K562 (cell line): ENCODE data around the gene GMPR. TPM values are rescaled to one million over a fixed set of nuclear protein-coding genes. Genes with fewer than 3 reads are reported as not detected.

ENCODE experiments used
- ATAC-seq: fragments of 200-7000 bp; cut with Tn5 transposase; 3 replicates; pipeline ENCODE4 v1.9.1; 2020; ENCODE audit warnings: moderate library complexity
- BruUV-seq: library from RNA; stranded (reverse); fragments of 400-500 nt; replicated peaks from 2 replicates; lab custom pipeline; 2021; lab: Mats Ljungman, UMichigan
- CTCF ChIA-PET: fragments of 300-600 bp; formaldehyde crosslinking; extraction: SDS; loops from one replicate; lab custom pipeline; 2021; ENCODE audit warnings: low intra/inter-chr PET ratio; lab: Yijun Ruan, JAX
- POLR2A ChIA-PET: fragments of 300-600, 350-650 bp; sonication (Branson Sonifier 250); formaldehyde crosslinking; extraction: SDS; loops from one replicate; lab custom pipeline; 2021; ENCODE audit warnings: antibody characterized with exemption, inconsistent platforms; lab: Yijun Ruan, JAX
- DNase-seq, 4 experiments: peaks; one replicate each; pipeline versions ENCODE4 v3.0.0 to v3.0.0-alpha.2; 2011 to 2018; ENCODE audit warnings: low spot score in 3 of 4, mixed read lengths in 3 of 4; ENCODE audit errors: extremely low read depth in 1 of 4
- FAIRE-seq: peaks from 2 replicates; lab custom pipeline; 2011; peaks lifted over from hg19 to GRCh38; lab: Jason Lieb, UNC
- H2AFZ ChIP-seq: 2 replicates; pipeline ENCODE4 v1.6.0; 2011; ENCODE audit warnings: low read depth, low read length, control low read depth, inconsistent platforms
- H3K27ac ChIP-seq: fragments of 200-600 bp; 3 replicates; pipeline ENCODE4 v1.8.0; 2011; ENCODE audit warnings: low read depth, mild to moderate bottlenecking, control low read depth, inconsistent platforms, low read length, moderate library complexity, mixed read lengths; ENCODE audit errors: extremely low read depth
- H3K27me3 ChIP-seq, 2 experiments: fragments of 300-600 bp in 1 of 2; 2 replicates in 1 of 2; 3 replicates in 1 of 2; pipeline versions ENCODE4 v1.6.0 to v1.8.0; 2011; ENCODE audit warnings: inconsistent platforms in 2 of 2, low read length in 2 of 2, mild to moderate bottlenecking in 1 of 2, mixed read lengths in 1 of 2, moderate library complexity in 1 of 2; ENCODE audit not compliant: control insufficient read depth in 2 of 2, insufficient read depth in 2 of 2
- H3K36me3 ChIP-seq: fragments of 300-600 bp; 3 replicates; pipeline ENCODE4 v1.8.0; 2011; ENCODE audit warnings: mild to moderate bottlenecking, low read length, inconsistent platforms; ENCODE audit not compliant: control insufficient read depth, insufficient read depth
- H3K4me1 ChIP-seq, 2 experiments: fragments of 200-600 bp in 1 of 2; replicated peaks in 1 of 2; 2 replicates in 1 of 2; 3 replicates in 1 of 2; pipeline versions ENCODE4 v1.5.1 to v1.8.0; 2011; ENCODE audit warnings: inconsistent platforms in 2 of 2, low read length in 2 of 2, mild to moderate bottlenecking in 1 of 2, mixed read lengths in 1 of 2, moderate library complexity in 1 of 2; ENCODE audit not compliant: control insufficient read depth in 2 of 2, insufficient read depth in 2 of 2
- H3K4me2 ChIP-seq: 2 replicates; pipeline ENCODE4 v1.6.1; 2011; ENCODE audit warnings: low read length, control low read depth, inconsistent platforms, mixed read lengths; ENCODE audit not compliant: insufficient read depth
- H3K4me3 ChIP-seq: fragments of 200-600 bp; sonication (generic), shearing (Covaris generic); 2 replicates; pipeline ENCODE4 v1.5.1; 2016; ENCODE audit warnings: control low read depth, inconsistent platforms
- H3K79me2 ChIP-seq: fragments of 200-600 bp; 3 replicates; pipeline ENCODE4 v1.8.0; 2011; ENCODE audit warnings: low read length, inconsistent platforms; ENCODE audit not compliant: control insufficient read depth, insufficient read depth
- H3K9ac ChIP-seq, 2 experiments: 2 replicates each; pipeline versions ENCODE4 v1.6.0 to v1.6.1; 2011; ENCODE audit warnings: low read depth in 2 of 2, low read length in 2 of 2, control low read depth in 1 of 2, inconsistent platforms in 1 of 2, mild to moderate bottlenecking in 1 of 2, mixed read lengths in 1 of 2; ENCODE audit not compliant: insufficient read depth in 1 of 2
- H3K9me1 ChIP-seq: one replicate; pipeline ENCODE4 v1.6.0; 2011; ENCODE audit warnings: inconsistent platforms, mild to moderate bottlenecking, low read length, moderate library complexity; ENCODE audit not compliant: control insufficient read depth, insufficient read depth
- H3K9me3 ChIP-seq: replicated peaks from 2 replicates; pipeline ENCODE4 v1.5.1; 2011; ENCODE audit warnings: low read depth, low read length, inconsistent platforms; ENCODE audit not compliant: control insufficient read depth, insufficient read depth
- H4K20me1 ChIP-seq: replicated peaks from 2 replicates; pipeline ENCODE4 v1.6.1; 2011; ENCODE audit warnings: low read length, inconsistent platforms, mixed read lengths; ENCODE audit not compliant: control insufficient read depth, insufficient read depth
- BACH1 ChIP-seq: fragments of 200-800 bp; sonication (Bioruptor generic); IDR thresholded peaks from 2 replicates; pipeline ENCODE4 v1.6.1; 2016; ENCODE audit warnings: missing genetic modification characterization, missing compliant biosample characterization
- BRD4 ChIP-seq: fragments of 200-600 bp; sonication (generic); IDR thresholded peaks from 2 replicates; pipeline ENCODE4 v1.6.1; 2017; ENCODE audit warnings: inconsistent platforms
- HDAC8 ChIP-seq: fragments of 450-650 bp; IDR thresholded peaks from 2 replicates; pipeline ENCODE4 v1.6.1; 2016; ENCODE audit warnings: mild to moderate bottlenecking, missing genetic modification characterization, moderate library complexity, missing compliant biosample characterization
- NR2C2 ChIP-seq, 2 experiments: fragments of 200-800 bp in 1 of 2; sonication (Bioruptor generic) in 1 of 2; sonication (generic) in 1 of 2; formaldehyde crosslinking in 1 of 2; IDR thresholded peaks; 2 replicates each; pipeline versions ENCODE4 v1.6.1 to v1.8.0; 2016 to 2022; ENCODE audit warnings: mild to moderate bottlenecking in 1 of 2, missing compliant biosample characterization in 1 of 2, missing genetic modification characterization in 1 of 2, missing genetic modification reagents in 1 of 2
- TAF9B ChIP-seq: fragments of 450-650 bp; IDR thresholded peaks from 2 replicates; pipeline ENCODE4 v1.6.1; 2018; ENCODE audit warnings: mild to moderate bottlenecking; ENCODE audit not compliant: partially characterized antibody
- WGBS: fragments of 100-300 bp; shearing (Covaris generic); methylation state at CpG from one replicate; pipeline ENCODE4 v1.1.6; 2016; ENCODE audit warnings: low coverage, mixed read lengths; ENCODE audit not compliant: insufficient coverage; ENCODE audit errors: missing lambda C conversion rate; 5-methylcytosine and 5-hydroxymethylcytosine counted together
- in situ Hi-C: fragments of 300-500 bp; cut with MboI; formaldehyde crosslinking; loops from 4 replicates; pipeline ENCODE4 v1.15.0; 2018; ENCODE audit warnings: inconsistent platforms, mixed read lengths
- intact Hi-C: fragments of 100-400 bp; cut with micrococcal nuclease; formaldehyde crosslinking; loops from 2 replicates; pipeline ENCODE4 v1.14.2; 2022
- polyA plus RNA-seq, 8 experiments: library from polyadenylated mRNA; depleted of rRNA in 4 of 8; stranded (reverse) in 5 of 8; unstranded in 3 of 8; fragments of >200 nt; fragmentation: Nextera tagmentation in 2 of 8; fragmentation: Illumina TruSeq in 1 of 8; extraction: Ambion mirVana in 2 of 8; extraction: Trizol in 1 of 8; gene quantifications; 2 replicates each; pipeline versions ENCODE4 v1.2.1 to v1.2.3, GENCODE V29; 2011 to 2014; ENCODE audit warnings: inconsistent platforms in 1 of 8, missing spikeins in 1 of 8
- total RNA-seq, 7 experiments: library from RNA; depleted of rRNA in 6 of 7; stranded (reverse); fragments of >200 nt in 6 of 7; fragmentation: Illumina TruSeq in 2 of 7; extraction: Trizol in 2 of 7; gene quantifications; 2 replicates each; pipeline versions ENCODE4 v1.2.1 to v1.2.3, GENCODE V29; 2011 to 2021; ENCODE audit warnings: low replicate concordance in 1 of 7
- TF ChIP-seq, protein P1 (sequence below): fragments of 450-650 bp; IDR thresholded peaks from 2 replicates; pipeline ENCODE4 v1.6.1; 2016; ENCODE audit warnings: mild to moderate bottlenecking, moderate library complexity
- TF ChIP-seq, protein P2 (sequence below): fragments of 250-450 bp; sonication (Bioruptor Pico); IDR thresholded peaks from 2 replicates; pipeline ENCODE4 v1.4.0; 2020; ENCODE audit warnings: mild to moderate bottlenecking, moderate library complexity

The GMPR gene
- total and polyA plus RNA-seq, 9 of the 15 experiments (the other 6 are each of a cell fraction or from before 2014, with no cell fraction given) = 34.6 to 83.7 (median 49.8) TPM

GRCh38 chr6:16337295-16337975, 99.0 kb downstream of the GMPR start:
- intact Hi-C loops = no loop called here
- ATAC-seq (peak; percentile 59), FAIRE-seq (no peak), DNase-seq (no peak)
- Histone ChIP-seq H3K9ac (no peak overlapping the region), H3K9me1 (no peaks in the 10 kb centered on the region), H3K4me3 (no peak overlapping the region), H3K27ac (no peak overlapping the region), H3K4me1 (peaks cover 7 to 15% of the 10 kb centered on the region in 2 experiments), H3K27me3 (no peaks in the 10 kb centered on the region; a peak in 1 of 5 replicates), H4K20me1 (no peaks in the 10 kb centered on the region), H3K9me3 (no peaks in the 10 kb centered on the region), H2AFZ (no peak overlapping the region), H3K36me3 (no peaks in the 10 kb centered on the region), H3K4me2 (peak overlapping the region; percentile 1; the same call in 1 of the 2 replicates), H3K79me2 (no peaks in the 10 kb centered on the region)
- ChIA-PET POLR2A (no interaction called here), CTCF (no interaction called here)
- 21% methylated on average over 13 of the region's 13 CpGs for WGBS
- in situ Hi-C loops = no loop called here
- BruUV-seq = no TSS peak
- 0 out of 2 replicates have a peak, but pooled peaks have one; percentile 46 for TF ChIP-seq BACH1 (tag)
- no peak for TF ChIP-seq BRD4
- TF ChIP-seq HDAC8 = 0 out of 2 replicates have a peak, but pooled peaks have one; percentile 52
- TF ChIP-seq TAF9B = no peak
- no peak for TF ChIP-seq NR2C2 (CRISPR knock-in tag; IDR thresholded peaks at IDR 0.05)
- peak; percentile 68; the same call in 1 of the 2 replicates for TF ChIP-seq NR2C2 (tag; IDR thresholded peaks at IDR 0.05)
- TF ChIP-seq, protein P1, sequence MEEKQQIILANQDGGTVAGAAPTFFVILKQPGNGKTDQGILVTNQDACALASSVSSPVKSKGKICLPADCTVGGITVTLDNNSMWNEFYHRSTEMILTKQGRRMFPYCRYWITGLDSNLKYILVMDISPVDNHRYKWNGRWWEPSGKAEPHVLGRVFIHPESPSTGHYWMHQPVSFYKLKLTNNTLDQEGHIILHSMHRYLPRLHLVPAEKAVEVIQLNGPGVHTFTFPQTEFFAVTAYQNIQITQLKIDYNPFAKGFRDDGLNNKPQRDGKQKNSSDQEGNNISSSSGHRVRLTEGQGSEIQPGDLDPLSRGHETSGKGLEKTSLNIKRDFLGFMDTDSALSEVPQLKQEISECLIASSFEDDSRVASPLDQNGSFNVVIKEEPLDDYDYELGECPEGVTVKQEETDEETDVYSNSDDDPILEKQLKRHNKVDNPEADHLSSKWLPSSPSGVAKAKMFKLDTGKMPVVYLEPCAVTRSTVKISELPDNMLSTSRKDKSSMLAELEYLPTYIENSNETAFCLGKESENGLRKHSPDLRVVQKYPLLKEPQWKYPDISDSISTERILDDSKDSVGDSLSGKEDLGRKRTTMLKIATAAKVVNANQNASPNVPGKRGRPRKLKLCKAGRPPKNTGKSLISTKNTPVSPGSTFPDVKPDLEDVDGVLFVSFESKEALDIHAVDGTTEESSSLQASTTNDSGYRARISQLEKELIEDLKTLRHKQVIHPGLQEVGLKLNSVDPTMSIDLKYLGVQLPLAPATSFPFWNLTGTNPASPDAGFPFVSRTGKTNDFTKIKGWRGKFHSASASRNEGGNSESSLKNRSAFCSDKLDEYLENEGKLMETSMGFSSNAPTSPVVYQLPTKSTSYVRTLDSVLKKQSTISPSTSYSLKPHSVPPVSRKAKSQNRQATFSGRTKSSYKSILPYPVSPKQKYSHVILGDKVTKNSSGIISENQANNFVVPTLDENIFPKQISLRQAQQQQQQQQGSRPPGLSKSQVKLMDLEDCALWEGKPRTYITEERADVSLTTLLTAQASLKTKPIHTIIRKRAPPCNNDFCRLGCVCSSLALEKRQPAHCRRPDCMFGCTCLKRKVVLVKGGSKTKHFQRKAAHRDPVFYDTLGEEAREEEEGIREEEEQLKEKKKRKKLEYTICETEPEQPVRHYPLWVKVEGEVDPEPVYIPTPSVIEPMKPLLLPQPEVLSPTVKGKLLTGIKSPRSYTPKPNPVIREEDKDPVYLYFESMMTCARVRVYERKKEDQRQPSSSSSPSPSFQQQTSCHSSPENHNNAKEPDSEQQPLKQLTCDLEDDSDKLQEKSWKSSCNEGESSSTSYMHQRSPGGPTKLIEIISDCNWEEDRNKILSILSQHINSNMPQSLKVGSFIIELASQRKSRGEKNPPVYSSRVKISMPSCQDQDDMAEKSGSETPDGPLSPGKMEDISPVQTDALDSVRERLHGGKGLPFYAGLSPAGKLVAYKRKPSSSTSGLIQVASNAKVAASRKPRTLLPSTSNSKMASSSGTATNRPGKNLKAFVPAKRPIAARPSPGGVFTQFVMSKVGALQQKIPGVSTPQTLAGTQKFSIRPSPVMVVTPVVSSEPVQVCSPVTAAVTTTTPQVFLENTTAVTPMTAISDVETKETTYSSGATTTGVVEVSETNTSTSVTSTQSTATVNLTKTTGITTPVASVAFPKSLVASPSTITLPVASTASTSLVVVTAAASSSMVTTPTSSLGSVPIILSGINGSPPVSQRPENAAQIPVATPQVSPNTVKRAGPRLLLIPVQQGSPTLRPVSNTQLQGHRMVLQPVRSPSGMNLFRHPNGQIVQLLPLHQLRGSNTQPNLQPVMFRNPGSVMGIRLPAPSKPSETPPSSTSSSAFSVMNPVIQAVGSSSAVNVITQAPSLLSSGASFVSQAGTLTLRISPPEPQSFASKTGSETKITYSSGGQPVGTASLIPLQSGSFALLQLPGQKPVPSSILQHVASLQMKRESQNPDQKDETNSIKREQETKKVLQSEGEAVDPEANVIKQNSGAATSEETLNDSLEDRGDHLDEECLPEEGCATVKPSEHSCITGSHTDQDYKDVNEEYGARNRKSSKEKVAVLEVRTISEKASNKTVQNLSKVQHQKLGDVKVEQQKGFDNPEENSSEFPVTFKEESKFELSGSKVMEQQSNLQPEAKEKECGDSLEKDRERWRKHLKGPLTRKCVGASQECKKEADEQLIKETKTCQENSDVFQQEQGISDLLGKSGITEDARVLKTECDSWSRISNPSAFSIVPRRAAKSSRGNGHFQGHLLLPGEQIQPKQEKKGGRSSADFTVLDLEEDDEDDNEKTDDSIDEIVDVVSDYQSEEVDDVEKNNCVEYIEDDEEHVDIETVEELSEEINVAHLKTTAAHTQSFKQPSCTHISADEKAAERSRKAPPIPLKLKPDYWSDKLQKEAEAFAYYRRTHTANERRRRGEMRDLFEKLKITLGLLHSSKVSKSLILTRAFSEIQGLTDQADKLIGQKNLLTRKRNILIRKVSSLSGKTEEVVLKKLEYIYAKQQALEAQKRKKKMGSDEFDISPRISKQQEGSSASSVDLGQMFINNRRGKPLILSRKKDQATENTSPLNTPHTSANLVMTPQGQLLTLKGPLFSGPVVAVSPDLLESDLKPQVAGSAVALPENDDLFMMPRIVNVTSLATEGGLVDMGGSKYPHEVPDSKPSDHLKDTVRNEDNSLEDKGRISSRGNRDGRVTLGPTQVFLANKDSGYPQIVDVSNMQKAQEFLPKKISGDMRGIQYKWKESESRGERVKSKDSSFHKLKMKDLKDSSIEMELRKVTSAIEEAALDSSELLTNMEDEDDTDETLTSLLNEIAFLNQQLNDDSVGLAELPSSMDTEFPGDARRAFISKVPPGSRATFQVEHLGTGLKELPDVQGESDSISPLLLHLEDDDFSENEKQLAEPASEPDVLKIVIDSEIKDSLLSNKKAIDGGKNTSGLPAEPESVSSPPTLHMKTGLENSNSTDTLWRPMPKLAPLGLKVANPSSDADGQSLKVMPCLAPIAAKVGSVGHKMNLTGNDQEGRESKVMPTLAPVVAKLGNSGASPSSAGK = peak; percentile 56
- TF ChIP-seq, protein P2, sequence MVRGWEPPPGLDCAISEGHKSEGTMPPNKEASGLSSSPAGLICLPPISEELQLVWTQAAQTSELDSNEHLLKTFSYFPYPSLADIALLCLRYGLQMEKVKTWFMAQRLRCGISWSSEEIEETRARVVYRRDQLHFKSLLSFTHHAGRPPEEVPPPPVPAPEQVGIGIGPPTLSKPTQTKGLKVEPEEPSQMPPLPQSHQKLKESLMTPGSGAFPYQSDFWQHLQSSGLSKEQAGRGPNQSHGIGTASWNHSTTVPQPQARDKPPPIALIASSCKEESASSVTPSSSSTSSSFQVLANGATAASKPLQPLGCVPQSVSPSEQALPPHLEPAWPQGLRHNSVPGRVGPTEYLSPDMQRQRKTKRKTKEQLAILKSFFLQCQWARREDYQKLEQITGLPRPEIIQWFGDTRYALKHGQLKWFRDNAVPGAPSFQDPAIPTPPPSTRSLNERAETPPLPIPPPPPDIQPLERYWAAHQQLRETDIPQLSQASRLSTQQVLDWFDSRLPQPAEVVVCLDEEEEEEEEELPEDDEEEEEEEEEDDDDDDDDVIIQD = no peak
